Uterus (tissue), 2 donors: ENCODE data around the gene NR2F2.

Experiments used
- CTCF ChIP-seq, 4 experiments: fragments of 200-600 bp in 2 of 4; fragments of 450-650 bp in 2 of 4; sonication (generic) in 2 of 4; IDR thresholded peaks; one replicate each; pipeline ENCODE4 v1.5.1; 2016 to 2019; ENCODE audit warnings: antibody characterized with exemption in 4 of 4, mild to moderate bottlenecking in 2 of 4, moderate library complexity in 1 of 4
- POLR2A ChIP-seq, 2 donors: fragments of 450-650 bp; IDR thresholded peaks; one replicate each; pipeline ENCODE4 v1.6.1; 2016; ENCODE audit warnings: antibody characterized with exemption in 2 of 2, mild to moderate bottlenecking in 1 of 2, moderate library complexity in 1 of 2

GRCh38 chr15:96324940-96325540 is 5.5 kb upstream of the NR2F2 start:
- TF ChIP-seq CTCF (IDR thresholded peaks at IDR 0.05) = no peak
- TF ChIP-seq POLR2A (IDR thresholded peaks at IDR 0.05) = no peak
